HG03571 (cell line): ENCODE data around the gene NCAM1.

ENCODE experiments used
- ATAC-seq: cut with Tn5 transposase; IDR thresholded peaks from one replicate; pipeline ENCODE4 v1.9.1; 2021; ENCODE audit not compliant: unreplicated experiment

NCAM1 gene

DNA sequence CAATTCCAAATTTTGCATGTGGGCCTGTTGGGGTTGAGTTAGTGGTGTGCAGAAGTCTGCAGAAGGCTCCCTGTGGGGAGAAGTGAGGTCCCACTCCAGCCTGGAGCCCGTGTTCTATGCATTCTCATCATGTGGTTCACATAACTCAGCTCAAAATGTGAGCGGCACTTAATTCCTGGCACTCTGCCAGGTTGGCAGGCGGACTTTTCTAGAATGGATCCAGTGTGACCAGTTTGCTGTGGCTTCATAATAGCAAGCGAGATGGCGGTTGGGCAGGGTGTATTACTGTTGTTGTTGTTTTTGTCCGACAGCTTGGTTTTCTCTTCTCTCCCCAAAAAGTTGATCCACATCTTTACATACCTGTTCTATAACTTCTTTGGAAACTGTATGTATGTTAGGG lies 206.4 kb downstream of the NCAM1 start:
- ATAC-seq = no peak

DNA sequence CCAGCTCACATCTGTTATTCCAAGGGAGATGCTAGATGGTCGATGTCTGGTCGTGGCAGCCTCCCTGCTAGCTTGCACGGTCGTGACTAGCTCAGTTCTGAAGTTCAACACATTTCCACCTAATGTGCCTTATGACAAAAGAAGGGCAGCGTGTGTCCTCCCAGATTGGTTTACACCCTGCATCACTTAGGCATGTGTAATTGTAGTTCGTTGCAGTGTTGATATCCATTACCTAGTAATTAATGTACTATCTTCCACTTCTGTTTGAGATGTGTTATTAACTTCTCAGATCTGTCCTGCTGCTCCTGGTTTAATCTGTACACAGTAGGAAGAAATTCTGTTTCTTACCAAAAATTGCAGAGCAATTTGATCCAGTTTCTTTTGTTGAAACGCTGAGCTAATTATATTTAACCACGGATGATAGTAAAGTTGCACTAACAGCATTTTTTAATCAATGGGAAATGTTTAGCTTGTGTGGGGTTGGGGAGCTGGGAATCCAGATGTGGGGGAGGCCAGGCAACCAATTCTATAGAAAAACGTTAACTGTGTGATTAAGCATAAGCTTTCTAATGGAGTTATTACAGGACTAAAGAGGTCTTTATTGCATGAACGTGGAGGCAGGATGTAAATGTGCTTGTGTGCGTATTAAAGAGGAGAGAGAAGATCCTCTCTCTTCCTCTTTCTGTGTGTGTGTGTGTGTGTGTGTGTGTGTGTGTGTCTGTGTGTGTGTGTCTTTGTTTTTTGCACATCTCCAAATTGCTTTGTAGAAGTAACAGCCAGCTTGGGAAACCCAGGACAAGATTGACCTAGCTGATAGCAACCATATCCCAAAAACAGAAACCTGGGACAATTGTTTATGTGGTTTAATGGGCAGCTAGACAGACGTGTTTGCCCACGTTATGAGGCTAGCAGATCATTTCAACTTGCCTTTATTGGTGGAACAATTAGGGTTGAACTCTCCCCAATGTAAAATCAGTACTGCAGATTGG lies 207.4 kb downstream of the NCAM1 start:
- ATAC-seq = no peak

DNA sequence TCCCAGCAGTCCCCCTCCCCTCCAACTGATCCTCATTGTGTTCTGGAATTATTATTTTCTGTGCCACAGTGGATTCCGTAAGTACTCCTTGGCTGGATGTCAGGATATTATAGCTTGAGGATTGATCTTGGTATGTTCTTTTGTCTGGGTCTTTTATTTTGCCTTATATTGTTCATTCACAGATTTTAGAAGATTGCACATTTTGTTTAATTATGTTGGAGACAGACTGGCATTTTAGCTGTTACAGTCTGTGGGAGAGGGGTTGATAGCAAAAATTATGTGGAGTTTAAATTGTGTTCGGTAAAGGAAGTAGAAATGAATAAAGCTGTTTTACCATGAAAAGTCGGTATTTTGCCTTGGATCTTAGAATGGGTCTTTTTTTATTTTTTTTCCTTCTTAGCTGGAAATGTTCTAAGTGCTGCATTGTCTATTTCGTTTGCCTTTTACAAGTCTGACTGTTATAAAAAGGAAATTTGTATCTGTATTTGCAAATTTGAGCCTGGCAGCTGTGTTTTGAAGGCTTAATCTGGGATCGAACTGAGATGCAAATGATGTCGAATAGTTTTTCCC lies 211.2 kb downstream of the NCAM1 start:
- no peak for ATAC-seq

DNA sequence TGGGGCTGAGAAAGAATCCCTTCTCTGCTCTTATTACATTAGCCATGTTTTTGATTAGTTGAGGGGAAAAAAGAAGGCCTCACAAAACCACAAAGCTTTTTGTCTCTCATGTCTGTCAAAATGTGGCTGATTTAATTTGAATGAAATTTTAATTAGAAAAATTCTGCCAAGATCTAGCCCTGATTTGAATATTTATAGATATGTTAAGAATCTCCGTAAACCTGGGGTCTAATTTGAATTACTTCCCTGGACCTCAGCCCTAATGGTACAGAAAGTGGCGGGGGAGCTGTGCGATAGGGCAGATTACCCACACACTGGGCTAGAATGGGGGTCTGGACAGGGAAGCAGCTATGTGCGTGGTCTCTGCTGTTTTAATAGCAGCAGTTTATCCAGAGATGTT lies 211.9 kb downstream of the NCAM1 start:
- ATAC-seq = no peak

- ATAC-seq = no peak
Measured at GRCh38 chr11:113174882-113175281, 213.7 kb downstream of the NCAM1 start.

DNA sequence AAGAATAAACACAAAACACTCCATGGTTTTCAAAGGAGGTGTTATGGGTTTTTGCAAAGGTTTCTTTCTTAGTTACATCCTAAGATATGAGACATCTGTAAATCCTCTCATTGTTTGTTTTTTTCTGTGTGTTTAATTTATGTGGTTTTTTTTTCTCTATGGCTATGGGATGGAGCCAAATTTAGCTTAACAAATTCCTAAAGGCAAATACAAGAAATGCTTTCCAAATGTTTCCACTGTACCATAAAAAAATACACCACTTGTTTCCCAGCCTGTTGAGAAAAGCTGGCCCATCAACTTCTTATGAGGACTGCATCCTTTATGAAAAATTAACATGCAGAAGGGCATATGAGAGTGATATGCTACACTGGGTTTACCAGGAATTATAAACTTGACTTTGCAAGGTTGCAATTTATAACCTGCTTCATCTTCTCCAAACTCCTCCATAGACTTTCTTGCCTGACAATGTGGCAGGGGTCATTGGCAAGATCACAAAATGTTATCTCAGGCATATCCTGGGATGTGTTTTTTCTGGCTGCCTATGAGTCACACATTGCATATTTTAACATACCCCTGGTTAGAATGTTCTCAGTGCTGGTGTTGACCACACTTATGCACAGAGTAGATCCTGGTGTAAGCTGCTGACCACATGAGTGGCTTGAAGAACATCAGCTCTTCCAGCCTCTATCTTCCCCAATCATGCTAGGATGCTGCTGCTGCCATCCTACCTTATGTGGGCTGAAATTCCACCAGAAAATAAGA lies 215.6 kb downstream of the NCAM1 start:
- ATAC-seq = no peak

DNA sequence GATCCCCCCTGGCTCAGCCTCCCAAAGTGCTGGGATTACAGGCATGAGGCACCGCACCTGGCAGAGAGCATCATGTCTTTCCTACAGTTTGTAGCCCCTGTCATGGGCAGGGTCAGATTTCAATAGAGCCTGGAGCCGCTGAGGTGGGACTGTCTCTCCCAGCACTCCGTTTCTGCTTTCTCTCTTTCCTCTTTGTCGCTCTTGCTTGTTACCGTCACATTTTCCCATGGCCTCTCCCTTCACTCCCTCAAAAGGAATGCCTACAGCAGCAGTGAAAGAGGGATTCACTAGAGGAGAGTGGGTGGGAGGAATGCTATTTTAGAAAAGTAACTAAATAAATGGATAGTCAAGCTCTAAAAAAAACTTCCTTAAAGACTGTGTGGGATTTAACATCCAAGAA lies 216.5 kb downstream of the NCAM1 start:
- no peak for ATAC-seq

DNA sequence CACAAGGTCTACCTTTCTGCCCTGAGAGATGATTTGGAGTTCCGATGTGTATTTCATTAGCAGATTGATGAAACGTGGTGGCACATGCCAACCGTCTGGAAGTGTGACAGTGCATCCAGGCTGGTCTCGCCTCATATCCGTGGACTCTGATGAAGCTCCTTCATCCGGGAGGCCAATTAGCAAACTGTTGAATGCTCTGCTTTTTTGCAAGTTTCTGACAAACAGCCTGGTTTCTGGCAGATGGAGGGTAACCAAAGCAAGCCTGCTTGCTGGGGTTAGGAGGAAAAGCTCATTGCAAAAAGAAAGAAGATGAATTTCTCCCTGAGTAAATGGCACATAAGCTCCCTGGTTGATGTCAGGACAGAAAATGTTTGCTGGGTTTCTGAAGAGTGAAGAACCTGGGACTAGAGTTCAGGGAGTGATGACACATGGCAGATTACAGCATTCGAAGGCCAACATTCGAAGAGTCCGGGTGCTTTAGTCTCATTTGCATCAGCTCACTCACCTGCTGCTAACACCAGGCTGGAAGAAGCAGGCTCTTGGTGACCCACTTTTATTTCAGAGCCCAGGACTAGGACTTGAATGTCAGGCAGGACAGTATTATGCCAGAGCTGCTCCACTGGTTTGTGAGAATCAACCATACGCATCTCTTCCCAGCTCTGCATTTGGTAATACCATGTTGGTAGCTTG lies 217.3 kb downstream of the NCAM1 start:
- ATAC-seq = no peak

DNA sequence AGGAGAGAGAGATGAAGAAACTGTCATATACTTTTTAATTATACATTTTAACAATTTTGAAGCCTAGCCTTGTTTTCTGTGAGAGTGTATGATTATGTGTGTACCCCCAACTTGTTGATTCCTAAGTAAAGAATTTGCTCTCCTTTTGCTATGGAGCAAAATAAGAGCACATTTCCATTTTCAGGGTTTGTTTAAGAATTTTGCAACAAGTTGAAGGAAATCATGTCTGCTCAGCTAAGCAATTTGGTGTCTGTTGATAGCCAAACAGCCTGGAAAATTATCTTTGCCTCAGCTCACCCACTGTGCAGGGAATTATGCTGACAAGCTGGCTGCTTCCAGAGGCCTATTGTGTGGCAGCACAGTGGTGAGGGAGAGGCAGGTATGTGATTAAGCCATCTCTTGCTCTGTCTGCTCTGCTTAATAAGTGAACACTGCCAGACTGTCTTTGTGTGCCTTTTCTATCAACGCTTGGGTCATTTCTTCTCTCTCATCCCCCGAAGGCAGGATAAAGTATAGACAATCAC lies 218.0 kb downstream of the NCAM1 start:
- ATAC-seq = no peak

DNA sequence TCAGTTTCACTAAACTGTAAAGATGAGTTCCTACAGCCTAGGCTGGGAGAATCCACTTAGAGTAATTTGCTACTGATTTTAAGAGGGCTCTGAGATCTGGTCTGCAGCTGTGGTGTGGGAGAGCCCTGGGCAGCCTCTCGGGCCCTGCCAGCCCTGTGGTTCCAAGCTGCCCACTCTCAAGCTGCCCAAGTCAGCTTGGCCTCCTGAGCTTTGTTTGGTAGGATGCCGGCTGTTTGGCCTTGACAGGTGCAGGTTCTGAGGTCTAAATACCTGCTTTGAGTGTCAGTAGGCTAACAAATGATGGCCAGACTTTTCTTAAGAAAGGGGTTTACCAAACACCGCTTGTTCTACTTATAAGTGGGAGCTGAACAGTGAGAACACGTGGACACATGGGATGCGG lies 219.9 kb downstream of the NCAM1 start:
- ATAC-seq = no peak

DNA sequence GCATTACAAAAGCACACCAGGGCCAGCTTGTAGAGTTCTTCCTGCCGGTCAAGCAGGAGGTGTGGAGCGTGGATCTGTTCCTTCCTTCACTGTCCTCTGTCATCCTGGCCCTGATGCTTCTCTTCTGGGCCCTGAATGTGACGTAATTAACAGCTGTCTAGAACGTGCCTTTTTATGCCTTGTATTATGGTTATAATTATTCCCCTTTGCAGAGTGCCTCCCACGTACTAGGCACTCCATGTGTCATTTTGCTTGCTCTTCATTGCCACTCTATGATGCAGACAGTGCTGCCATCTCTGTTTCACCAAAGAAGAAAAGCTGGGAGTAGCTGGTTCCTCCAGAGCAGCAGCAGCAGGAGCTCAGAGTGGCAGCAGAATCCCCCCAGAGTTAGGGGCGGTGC lies 221.1 kb downstream of the NCAM1 start:
- ATAC-seq = no peak

DNA sequence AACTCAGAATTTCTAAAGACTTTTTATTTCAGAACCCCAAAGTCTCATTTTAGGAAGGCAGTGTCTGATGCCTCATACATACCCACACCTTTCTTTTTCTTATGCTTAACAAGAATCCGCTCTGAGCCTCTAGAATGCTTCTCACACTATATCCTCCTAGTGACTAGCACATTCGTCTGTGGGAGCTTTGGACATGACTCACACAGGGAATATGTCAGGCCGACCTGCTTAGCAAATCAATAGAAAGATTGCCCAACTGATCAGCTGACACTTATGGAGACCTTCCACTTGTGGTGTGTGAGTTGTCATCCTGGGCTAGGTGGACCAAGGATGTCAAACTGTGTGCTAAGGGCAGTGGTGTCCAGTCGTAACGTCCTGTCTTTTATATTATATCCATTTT lies 223.3 kb downstream of the NCAM1 start:
- no peak for ATAC-seq

DNA sequence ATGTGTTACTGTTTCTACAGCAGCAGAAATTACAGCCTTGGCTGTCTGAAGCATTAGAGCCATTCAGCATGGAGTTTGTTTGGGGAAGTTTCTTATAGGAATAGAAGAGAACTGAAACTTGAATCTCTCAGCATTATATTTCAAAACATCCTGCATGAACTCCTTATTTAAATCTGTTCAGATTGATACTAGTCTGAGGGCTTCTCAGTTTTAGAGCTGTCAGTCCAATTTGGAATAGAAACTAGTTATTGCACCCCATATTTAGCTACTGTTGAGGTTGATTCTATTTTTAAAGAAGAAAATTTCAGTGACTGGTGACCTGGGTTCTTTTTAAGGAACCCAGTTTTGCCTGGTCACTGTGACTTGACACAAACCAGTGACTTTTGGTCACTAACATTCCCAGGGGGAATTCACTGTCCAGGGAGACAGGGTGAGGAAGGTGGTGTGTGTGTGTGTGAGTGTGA lies 227.2 kb downstream of the NCAM1 start:
- no peak for ATAC-seq

DNA sequence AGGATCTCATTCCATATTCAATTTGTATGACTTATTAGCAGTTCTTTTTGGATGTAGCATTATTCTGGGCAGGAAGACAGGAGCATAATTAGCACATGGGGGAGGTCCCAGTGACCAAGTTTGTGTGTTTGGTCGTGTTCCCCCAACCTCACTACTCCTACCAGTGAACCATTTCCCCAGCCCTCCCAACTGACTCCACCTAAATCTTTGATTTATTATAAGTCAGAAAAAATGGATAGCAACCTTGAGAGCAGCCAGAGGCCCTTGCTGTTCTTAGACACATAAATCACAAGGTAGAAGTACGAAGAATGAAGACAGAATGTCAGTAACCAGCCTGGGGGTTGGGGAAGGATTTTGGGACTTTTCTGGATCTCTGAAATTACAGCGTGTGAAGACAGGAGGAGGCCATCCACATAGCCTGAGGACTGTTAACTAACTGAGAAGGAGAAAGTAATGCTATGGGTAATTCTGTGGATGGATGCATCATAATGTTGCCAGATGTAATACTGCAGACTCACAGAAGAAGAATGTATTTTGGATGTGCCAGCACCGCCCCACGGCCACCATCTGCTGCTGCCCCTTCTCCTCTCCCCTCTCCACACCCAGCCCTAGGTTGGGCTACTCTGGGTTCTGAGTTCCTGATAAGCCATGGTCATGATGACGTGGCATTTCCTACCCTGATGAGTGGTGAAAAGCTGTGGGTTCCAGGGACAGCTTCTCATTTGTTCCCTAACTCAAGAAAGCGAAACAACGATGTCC lies 228.9 kb downstream of the NCAM1 start:
- ATAC-seq = no peak

GRCh38 chr11:113192121-113192925 lies 231.1 kb downstream of the NCAM1 start:
- ATAC-seq = no peak

DNA sequence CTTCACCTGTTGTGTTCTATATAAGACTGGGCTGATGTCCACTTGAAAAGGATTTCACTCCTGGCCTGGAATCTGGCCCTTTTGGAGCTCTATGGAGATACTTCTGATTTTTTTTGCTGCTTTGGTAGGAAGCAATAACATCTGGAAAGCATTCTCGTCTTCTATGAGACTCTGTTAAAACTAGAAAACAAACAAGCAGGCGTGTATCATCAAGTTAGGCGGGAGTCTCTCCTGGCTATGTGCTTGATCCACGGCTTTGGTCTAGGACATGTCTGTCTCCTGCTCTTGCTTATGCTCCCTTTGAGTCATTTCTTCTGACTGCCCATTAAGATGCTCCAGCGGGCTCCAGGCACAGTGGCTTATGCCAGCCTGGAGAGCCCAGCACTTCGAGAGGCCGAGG lies 231.8 kb downstream of the NCAM1 start:
- no peak for ATAC-seq

DNA sequence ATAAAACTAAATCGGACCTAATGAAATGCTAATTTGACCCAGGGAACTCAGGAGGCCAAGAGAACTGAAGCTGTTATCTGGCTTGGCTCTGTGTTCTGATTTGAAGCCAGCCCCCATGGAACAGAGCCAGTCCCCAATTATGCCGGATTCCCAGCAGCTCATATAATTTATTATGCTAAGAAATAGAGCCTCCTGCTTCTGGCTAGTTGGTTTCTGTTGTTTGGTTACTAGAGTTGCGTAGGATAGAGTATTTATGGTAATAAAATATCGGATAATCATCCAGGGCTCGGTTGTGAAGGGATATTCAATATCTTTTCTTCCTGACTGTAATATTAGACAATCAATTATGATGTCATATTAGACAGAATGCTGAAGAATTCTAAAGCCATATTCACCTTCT lies 232.7 kb downstream of the NCAM1 start:
- ATAC-seq = no peak

DNA sequence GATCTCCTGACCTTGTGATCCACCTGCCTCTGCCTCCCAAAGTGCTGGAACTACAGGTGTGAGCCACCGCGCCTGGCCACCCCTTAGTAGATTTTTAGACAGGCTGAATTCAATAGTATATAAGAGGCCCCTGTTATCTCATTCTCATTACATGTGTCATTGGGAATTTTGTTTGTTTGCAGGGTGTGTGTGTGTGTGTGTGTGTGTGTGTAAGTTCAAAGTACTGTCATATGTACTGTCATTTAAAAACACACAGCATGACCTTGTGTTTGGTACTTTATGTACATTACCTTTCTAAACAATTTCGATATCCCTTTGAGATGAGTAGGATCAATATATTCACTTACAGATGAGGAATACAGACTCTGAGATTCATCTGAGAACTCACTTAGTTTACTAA lies 234.5 kb downstream of the NCAM1 start:
- ATAC-seq = no peak

DNA sequence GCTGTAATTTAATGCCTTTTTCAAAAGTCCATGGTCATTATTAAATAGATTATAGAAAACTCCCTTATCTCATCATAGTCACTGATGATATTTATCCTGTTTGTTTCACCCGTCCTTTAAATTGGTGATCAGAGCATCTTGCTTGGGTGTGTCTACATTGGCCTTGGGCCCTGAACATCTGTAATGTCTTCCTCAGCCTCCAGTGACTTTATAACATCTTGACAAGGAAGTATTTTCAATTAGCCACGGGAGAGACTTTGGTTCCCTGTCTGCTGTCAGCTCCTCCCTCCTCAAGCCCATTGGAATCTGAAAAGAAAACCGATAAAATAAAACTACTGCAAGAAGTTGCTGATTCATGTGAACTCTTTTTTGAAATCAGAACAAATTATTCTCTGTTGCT lies 236.2 kb downstream of the NCAM1 start:
- no peak for ATAC-seq
